HepG2 (cell line): ENCODE results near the gene WDR6. TPM values are rescaled to one million over a fixed set of nuclear protein-coding genes. Genes with fewer than 3 reads are reported as not detected.

Source experiments
- PRMT3 ChIP-seq: sonication (generic); formaldehyde crosslinking; IDR thresholded peaks from 2 replicates; pipeline ENCODE4 v1.8.1; 2022; ENCODE audit warnings: low read depth, mild to moderate bottlenecking, moderate library complexity, missing genetic modification reagents, borderline replicate concordance
- RAD21 ChIP-seq: fragments of 450-650 bp; formaldehyde crosslinking; IDR thresholded peaks from 2 replicates; pipeline ENCODE4 v1.5.0; 2020; ENCODE audit warnings: mild to moderate bottlenecking
- YEATS4 ChIP-seq: sonication (generic); formaldehyde crosslinking; IDR thresholded peaks from 2 replicates; pipeline ENCODE4 v1.4.0; 2020; ENCODE audit warnings: missing genetic modification reagents, borderline replicate concordance
- ZBED4 ChIP-seq: sonication (generic); formaldehyde crosslinking; IDR thresholded peaks from 2 replicates; pipeline ENCODE4 v1.4.0; 2020; ENCODE audit warnings: missing genetic modification reagents, borderline replicate concordance
- ZNF232 ChIP-seq: sonication (generic); formaldehyde crosslinking; IDR thresholded peaks from 2 replicates; pipeline ENCODE4 v1.4.0; 2020; ENCODE audit warnings: missing genetic modification reagents, borderline replicate concordance
- ZNF317 ChIP-seq: sonication (generic); formaldehyde crosslinking; IDR thresholded peaks from 2 replicates; pipeline ENCODE4 v1.5.0; 2020; ENCODE audit warnings: mild to moderate bottlenecking, missing genetic modification reagents
- ZNF33B ChIP-seq: sonication (generic); formaldehyde crosslinking; IDR thresholded peaks from 2 replicates; pipeline ENCODE4 v1.5.1; 2020; ENCODE audit warnings: mild to moderate bottlenecking, missing genetic modification reagents
- ZNF567 ChIP-seq: sonication (generic); formaldehyde crosslinking; IDR thresholded peaks from 2 replicates; pipeline ENCODE4 v1.8.1; 2023; ENCODE audit warnings: mild to moderate bottlenecking, missing genetic modification reagents, borderline replicate concordance
- ZNF597 ChIP-seq: sonication (generic); formaldehyde crosslinking; IDR thresholded peaks from 2 replicates; pipeline ENCODE4 v1.5.0; 2020; ENCODE audit warnings: missing genetic modification reagents
- ZNF768 ChIP-seq: sonication (generic); formaldehyde crosslinking; IDR thresholded peaks from 2 replicates; pipeline ENCODE4 v1.4.0; 2020; ENCODE audit warnings: missing genetic modification reagents
- polyA plus RNA-seq, 8 experiments: library from polyadenylated mRNA; depleted of rRNA in 3 of 8; stranded (reverse) in 7 of 8; unstranded in 1 of 8; fragments of >200 nt; fragmentation: Illumina TruSeq in 4 of 8; extraction: Trizol in 4 of 8; gene quantifications; 2 replicates each; pipeline versions ENCODE4 v1.2.1 to v1.2.3, GENCODE V29; 2011 to 2016; ENCODE audit warnings: low read depth in 4 of 8, missing spikeins in 1 of 8, mixed read lengths in 1 of 8; ENCODE audit not compliant: insufficient read depth in 1 of 8
- total RNA-seq, 5 experiments: library from RNA; depleted of rRNA; stranded (reverse); fragments of >200 nt; fragmentation: Illumina TruSeq; extraction: Trizol; gene quantifications; 2 replicates each; pipeline ENCODE4 v1.2.3, GENCODE V29; 2016; ENCODE audit warnings: low read depth in 1 of 5
- TF ChIP-seq, protein P1 (sequence below): sonication (generic); formaldehyde crosslinking; IDR thresholded peaks from 2 replicates; pipeline ENCODE4 v1.4.0; 2020; ENCODE audit warnings: missing genetic modification reagents
- TF ChIP-seq, protein P2 (sequence below): sonication (generic); formaldehyde crosslinking; IDR thresholded peaks from 2 replicates; pipeline ENCODE4 v1.4.0; 2020; ENCODE audit warnings: missing genetic modification reagents, borderline replicate concordance

Gene WDR6
- total and polyA plus RNA-seq, 2 of the 13 experiments (the other 11 are each of a cell fraction or from before 2014, with no cell fraction given), result 73.4 to 139 TPM

GRCh38 chr3:49028673-49029562 is 21.7 kb downstream of the WDR6 start, which contains the start of gene IMPDH2 (continued):
- TF ChIP-seq ZBED4 (CRISPR knock-in tag) (peak; percentile 73; the same call in 1 of the 2 replicates), ZNF768 (CRISPR knock-in tag) (peak; percentile 88), ZNF567 (0 out of 2 replicates have a peak, but pooled peaks have one; percentile 50), PRMT3 (CRISPR knock-in tag) (no peak), RAD21 (CRISPR knock-in tag) (peak; percentile 72), YEATS4 (CRISPR knock-in tag) (peak; percentile 88), ZNF33B (CRISPR knock-in tag) (peak; percentile 94; the same call in 1 of the 2 replicates), ZNF232 (CRISPR knock-in tag) (peak; percentile 87; the same call in 1 of the 2 replicates), ZNF597 (CRISPR knock-in tag) (0 out of 2 replicates have a peak, but pooled peaks have one; percentile 76), ZNF317 (0 out of 2 replicates have a peak, but pooled peaks have one; percentile 74)
- TF ChIP-seq, protein P1, sequence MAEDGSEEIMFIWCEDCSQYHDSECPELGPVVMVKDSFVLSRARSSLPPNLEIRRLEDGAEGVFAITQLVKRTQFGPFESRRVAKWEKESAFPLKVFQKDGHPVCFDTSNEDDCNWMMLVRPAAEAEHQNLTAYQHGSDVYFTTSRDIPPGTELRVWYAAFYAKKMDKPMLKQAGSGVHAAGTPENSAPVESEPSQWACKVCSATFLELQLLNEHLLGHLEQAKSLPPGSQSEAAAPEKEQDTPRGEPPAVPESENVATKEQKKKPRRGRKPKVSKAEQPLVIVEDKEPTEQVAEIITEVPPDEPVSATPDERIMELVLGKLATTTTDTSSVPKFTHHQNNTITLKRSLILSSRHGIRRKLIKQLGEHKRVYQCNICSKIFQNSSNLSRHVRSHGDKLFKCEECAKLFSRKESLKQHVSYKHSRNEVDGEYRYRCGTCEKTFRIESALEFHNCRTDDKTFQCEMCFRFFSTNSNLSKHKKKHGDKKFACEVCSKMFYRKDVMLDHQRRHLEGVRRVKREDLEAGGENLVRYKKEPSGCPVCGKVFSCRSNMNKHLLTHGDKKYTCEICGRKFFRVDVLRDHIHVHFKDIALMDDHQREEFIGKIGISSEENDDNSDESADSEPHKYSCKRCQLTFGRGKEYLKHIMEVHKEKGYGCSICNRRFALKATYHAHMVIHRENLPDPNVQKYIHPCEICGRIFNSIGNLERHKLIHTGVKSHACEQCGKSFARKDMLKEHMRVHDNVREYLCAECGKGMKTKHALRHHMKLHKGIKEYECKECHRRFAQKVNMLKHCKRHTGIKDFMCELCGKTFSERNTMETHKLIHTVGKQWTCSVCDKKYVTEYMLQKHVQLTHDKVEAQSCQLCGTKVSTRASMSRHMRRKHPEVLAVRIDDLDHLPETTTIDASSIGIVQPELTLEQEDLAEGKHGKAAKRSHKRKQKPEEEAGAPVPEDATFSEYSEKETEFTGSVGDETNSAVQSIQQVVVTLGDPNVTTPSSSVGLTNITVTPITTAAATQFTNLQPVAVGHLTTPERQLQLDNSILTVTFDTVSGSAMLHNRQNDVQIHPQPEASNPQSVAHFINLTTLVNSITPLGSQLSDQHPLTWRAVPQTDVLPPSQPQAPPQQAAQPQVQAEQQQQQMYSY (CRISPR knock-in tag), result no peak
- TF ChIP-seq, protein P2, sequence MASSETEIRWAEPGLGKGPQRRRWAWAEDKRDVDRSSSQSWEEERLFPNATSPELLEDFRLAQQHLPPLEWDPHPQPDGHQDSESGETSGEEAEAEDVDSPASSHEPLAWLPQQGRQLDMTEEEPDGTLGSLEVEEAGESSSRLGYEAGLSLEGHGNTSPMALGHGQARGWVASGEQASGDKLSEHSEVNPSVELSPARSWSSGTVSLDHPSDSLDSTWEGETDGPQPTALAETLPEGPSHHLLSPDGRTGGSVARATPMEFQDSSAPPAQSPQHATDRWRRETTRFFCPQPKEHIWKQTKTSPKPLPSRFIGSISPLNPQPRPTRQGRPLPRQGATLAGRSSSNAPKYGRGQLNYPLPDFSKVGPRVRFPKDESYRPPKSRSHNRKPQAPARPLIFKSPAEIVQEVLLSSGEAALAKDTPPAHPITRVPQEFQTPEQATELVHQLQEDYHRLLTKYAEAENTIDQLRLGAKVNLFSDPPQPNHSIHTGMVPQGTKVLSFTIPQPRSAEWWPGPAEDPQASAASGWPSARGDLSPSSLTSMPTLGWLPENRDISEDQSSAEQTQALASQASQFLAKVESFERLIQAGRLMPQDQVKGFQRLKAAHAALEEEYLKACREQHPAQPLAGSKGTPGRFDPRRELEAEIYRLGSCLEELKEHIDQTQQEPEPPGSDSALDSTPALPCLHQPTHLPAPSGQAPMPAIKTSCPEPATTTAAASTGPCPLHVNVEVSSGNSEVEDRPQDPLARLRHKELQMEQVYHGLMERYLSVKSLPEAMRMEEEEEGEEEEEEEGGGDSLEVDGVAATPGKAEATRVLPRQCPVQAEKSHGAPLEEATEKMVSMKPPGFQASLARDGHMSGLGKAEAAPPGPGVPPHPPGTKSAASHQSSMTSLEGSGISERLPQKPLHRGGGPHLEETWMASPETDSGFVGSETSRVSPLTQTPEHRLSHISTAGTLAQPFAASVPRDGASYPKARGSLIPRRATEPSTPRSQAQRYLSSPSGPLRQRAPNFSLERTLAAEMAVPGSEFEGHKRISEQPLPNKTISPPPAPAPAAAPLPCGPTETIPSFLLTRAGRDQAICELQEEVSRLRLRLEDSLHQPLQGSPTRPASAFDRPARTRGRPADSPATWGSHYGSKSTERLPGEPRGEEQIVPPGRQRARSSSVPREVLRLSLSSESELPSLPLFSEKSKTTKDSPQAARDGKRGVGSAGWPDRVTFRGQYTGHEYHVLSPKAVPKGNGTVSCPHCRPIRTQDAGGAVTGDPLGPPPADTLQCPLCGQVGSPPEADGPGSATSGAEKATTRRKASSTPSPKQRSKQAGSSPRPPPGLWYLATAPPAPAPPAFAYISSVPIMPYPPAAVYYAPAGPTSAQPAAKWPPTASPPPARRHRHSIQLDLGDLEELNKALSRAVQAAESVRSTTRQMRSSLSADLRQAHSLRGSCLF, result 0 out of 2 replicates have a peak, but pooled peaks have one; percentile 71
